H4 (cell line): ENCODE results near the gene PACSIN3. TPM values are rescaled to one million over a fixed set of nuclear protein-coding genes. Genes with fewer than 3 reads are reported as not detected.
A peak's percentile ranks its signal among the peaks of the same experiment; 100 is the strongest.

Source experiments
- DNase-seq: peaks from one replicate; pipeline ENCODE4 v3.0.0-alpha.2; 2015; ENCODE audit warnings: low spot score
- total RNA-seq: library from RNA; depleted of rRNA; stranded (reverse); fragments of >200 nt; shearing (Covaris generic); gene quantifications from 2 replicates; pipeline ENCODE4 v1.2.3, GENCODE V29; 2014

The PACSIN3 gene
- total RNA-seq, 1 experiment from 2014 or later, result 11.3 TPM

GRCh38 chr11:47176328-47177228 is 9.7 kb downstream of the PACSIN3 start, which contains the start of gene ARFGAP2:
Gene ARFGAP2 (minus strand): TSS chr11:47176879. CDS start chr11:47176853, 26 bp downstream.
- peak; percentile 84 for DNase-seq

GRCh38 chr11:47175746-47176327 is 10.4 kb downstream of the PACSIN3 start:
- DNase-seq, result no peak

GRCh38 chr11:47172740-47173336 is 13.4 kb downstream of the PACSIN3 start:
- DNase-seq, result no peak

- DNase-seq, result no peak
Measured at GRCh38 chr11:47171856-47172255, 14.4 kb downstream of the PACSIN3 start.

- DNase-seq, result no peak
Measured at GRCh38 chr11:47171061-47171838, 15.0 kb downstream of the PACSIN3 start.

- DNase-seq, result no peak
Measured at GRCh38 chr11:47166368-47166767, 19.9 kb downstream of the PACSIN3 start.

GRCh38 chr11:47165253-47165840 is 20.9 kb downstream of the PACSIN3 start:
- no peak for DNase-seq

GRCh38 chr11:47164321-47164720 is 21.9 kb downstream of the PACSIN3 start:
- DNase-seq, result no peak

- DNase-seq, result no peak
Measured at GRCh38 chr11:47163898-47164297, 22.3 kb downstream of the PACSIN3 start.

GRCh38 chr11:47163193-47163592 is 23.0 kb downstream of the PACSIN3 start:
- DNase-seq, result no peak

- DNase-seq, result no peak
Measured at GRCh38 chr11:47162426-47162825, 23.8 kb downstream of the PACSIN3 start.

- DNase-seq, result no peak
Measured at GRCh38 chr11:47161890-47162289, 24.3 kb downstream of the PACSIN3 start.

GRCh38 chr11:47161134-47161854 is 24.9 kb downstream of the PACSIN3 start:
- peak; percentile 24 for DNase-seq

- no peak for DNase-seq
Measured at GRCh38 chr11:47160753-47161133, 25.5 kb downstream of the PACSIN3 start.

- no peak for DNase-seq
Measured at GRCh38 chr11:47158242-47158641, 28.0 kb downstream of the PACSIN3 start.

GRCh38 chr11:47157805-47158204 is 28.4 kb downstream of the PACSIN3 start:
- no peak for DNase-seq

GRCh38 chr11:47156951-47157350 is 29.3 kb downstream of the PACSIN3 start:
- no peak for DNase-seq

- DNase-seq, result no peak
Measured at GRCh38 chr11:47156333-47156732, 29.9 kb downstream of the PACSIN3 start.

GRCh38 chr11:47155879-47156278 is 30.4 kb downstream of the PACSIN3 start:
- DNase-seq, result no peak

GRCh38 chr11:47154616-47155570 is 31.3 kb downstream of the PACSIN3 start:
- DNase-seq, result no peak
